ENCODE results near the gene CREB3. TPM values are rescaled to one million over a fixed set of nuclear protein-coding genes. Genes with fewer than 3 reads are reported as not detected.

The CREB3 gene, protein sequence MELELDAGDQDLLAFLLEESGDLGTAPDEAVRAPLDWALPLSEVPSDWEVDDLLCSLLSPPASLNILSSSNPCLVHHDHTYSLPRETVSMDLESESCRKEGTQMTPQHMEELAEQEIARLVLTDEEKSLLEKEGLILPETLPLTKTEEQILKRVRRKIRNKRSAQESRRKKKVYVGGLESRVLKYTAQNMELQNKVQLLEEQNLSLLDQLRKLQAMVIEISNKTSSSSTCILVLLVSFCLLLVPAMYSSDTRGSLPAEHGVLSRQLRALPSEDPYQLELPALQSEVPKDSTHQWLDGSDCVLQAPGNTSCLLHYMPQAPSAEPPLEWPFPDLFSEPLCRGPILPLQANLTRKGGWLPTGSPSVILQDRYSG
- total RNA-seq: 25.0 TPM
- long read RNA-seq, transcript CREB3-201 (9 exons, 1,832 nt): major isoform, 56 of 61 reads
- long read RNA-seq, partial matches to known transcripts: 3 of 61 reads
- long read RNA-seq, other reads (novel, unspliced or antisense): 1 of 61 reads

DNA sequence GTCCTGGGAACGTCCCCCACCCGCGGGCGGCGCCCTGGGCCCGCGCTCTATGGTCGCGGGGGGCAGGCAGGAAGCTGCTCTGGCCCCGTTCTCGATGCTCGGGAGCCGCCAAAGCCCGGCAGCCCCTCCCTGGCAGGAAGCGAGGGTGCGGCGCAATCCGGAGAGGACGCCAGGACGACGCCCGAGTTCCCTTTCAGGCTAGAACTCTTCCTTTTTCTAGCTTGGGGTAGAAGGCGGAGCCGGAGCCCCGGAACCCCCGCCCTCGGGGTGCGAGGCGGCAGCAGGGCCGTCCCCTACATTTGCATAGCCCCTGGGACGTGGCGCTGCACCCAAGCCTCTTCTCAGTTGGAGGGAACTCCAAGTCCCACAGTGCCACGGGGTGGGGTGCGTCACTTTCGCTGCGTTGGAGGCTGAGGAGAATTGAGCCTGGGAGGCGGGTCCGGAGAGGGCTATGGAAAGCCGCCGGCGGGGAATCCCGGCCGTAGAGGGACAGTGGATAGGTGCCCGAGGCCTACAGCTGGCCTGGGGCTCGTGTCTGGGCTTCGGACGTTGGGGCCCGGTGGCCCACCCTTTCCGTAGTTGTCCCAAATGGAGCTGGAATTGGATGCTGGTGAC lies at the start of gene CREB3, which contains the start of gene TLN1:
Gene CREB3 (plus strand): TSS at position 482 of the 615 bp plus-strand sequence. CDS start 107 bp downstream, at position 589.
Gene TLN1 (minus strand): TSS at position 11 of the 615 bp plus-strand sequence. CDS start 6,501 bp downstream, outside the sequence.
- DNase-seq (ENCODE audit: low spot score): peak; percentile 100
- intact Hi-C loops (cut with DNase I): loop anchor here (1.0 to 5.0 kb wide), 4 partner anchors 17 to 130 kb away; partner anchors contain the start of genes GBA2, RGP1 and SPAG8

DNA sequence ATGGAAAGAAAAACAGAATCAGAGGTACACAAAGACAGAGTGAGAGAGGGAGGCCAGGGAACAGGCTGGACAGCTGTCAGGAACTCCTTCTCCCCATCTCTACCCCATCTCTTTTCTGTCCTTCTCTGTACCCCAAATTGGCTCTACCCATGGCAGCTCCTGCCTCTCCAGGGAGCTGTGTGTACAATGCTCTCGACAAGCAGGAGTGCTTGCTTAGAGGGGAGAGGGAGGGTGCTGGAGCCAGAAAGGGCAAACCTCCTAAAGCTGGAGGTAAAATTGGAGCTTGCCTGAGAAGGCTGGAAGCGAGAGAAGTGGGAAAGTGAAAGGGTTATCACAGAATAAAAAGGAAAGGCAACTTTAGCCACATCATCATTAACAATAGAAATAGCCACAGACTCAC lies 49.1 kb upstream of the CREB3 start:
- intact Hi-C loops (cut with DNase I): no loop called here
- DNase-seq (ENCODE audit: low spot score): no peak

DNA sequence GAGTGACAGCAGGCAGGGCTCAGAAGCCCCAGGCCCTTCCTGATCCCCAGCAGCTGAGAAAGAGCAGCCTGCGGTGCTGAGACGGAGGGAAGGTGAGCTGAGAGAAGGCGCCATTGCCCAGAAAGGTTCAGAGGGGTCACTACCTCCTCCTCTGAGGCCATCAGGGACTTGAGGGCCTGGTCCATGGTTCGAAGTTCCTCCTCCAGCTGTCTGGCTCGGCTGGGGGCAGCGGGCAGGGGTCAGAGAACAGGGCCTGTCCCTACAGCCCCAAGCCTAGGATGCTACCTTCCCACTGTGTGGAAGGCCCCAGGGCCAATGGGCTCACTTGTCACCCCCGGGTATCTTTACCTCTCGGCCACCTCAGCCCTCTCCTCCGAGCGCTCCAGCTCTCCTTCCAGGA lies 47.5 kb upstream of the CREB3 start:
- no peak for DNase-seq (ENCODE audit: low spot score)
- intact Hi-C loops (cut with DNase I): no loop called here

DNA sequence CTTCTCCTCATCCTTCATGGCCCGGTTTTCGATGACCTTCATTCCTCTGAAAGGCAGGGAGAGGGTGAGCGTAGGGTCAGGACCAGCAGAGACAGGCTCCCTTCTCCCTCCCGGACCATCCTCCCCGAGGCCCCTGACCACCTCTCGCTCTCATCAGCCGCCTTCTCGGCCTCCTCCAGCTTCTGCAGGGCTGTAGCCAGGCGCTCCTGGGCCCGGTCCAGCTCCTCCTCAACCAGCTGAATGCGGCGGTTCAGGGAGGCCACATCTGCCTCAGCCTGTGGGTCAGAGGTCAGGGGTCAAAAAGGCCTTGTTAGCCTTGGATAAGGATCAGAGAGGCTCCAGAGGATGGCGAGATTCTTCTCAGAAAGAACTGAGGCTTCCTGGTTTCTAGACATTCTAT lies 47.0 kb upstream of the CREB3 start:
- DNase-seq (ENCODE audit: low spot score): no peak
- intact Hi-C loops (cut with DNase I): no loop called here

DNA sequence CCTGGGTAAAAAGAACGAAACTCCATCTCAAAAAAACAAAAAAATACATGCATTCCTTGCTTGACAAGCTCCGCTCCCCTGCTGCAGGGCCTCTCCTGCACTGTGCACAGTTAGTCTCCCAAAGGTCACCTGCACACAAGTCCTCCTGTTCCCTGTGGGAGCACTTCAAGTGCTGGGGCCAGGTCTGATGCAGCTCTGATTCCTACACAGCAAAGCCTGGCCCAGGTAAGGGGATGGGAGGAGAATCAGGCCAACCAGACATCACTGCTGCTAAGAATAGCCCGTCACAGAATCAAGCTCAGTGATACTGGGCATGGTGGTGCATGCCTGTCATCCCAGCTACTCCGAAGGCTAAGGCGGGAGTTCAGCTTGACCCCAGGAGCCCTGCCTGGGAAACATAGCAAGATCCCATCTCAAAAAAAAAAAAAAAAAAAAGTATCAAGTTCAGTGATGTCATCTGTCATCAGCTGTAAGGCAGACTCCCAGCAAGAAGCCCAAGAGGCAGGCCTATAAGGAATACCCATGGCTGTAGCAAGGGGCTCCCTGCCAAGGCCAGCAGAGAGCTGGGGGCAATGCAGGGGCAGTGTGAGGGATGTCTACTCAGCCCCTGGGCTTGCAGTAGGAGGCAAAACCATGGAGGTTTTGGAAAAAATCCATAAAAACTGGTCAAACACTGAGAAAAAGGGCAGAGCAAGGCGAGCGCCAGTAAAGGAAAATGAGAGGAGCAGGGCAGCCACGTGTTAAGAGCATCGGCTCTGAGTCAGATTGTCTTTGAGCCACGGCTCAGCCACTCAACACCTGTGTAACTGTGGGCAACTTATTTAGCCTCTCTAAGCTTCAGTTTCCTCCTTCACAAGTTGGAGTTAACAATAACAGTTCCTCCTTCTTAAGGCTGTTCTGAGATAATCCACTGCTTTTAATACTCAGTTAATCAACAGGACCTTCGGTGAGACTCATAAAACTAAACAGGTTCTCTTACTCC lies 46.0 kb upstream of the CREB3 start:
- intact Hi-C loops (cut with DNase I): no loop called here
- no peak for DNase-seq (ENCODE audit: low spot score)

DNA sequence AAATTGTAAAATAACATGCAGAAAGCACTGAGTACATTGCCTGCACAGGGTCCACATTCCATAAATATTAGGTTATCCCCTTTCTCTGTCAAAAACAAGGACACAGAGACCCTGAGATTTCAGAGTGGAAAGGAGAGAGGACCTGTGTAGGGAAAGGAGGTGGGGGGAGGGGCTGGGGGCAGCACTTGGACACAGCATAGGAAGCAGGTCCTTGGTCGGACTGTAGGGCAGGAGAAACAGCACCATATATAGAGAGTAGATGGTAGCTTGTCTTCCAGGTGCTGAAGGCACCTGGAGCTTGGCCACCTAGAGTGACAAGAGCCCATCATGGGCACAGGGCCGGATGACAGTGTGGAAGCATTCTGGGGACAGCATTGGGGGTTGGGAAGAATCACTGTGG lies 45.2 kb upstream of the CREB3 start:
- intact Hi-C loops (cut with DNase I): no loop called here
- no peak for DNase-seq (ENCODE audit: low spot score)

DNA sequence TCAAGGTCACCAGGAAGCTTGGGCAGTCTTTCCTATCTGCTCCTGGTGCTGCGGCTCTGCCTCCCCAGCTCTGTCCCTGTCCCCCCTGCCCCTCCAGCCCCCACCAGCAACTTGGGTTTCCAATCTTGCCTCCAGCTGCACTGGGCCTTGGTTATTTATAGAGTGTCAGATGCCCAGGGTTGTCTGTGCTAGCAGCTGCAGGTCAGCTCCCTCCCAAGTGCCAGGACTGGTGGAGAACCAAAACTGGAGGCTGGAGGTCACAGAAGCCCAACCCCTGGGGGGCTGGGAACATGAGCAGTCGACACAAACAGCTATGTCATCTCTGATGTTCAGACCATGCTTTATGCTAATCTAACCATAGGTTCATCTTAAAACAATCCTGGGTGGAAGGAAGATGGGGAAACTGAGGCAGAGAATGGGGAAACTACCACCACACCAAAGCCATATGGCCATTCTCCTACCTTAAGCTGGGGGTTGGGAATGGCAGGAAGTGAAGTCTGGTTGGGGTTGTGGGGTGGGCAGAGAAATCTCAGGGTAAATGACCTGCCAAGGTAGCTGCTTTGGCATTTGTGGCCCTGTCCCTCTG lies 44.4 kb upstream of the CREB3 start:
- no peak for DNase-seq (ENCODE audit: low spot score)
- intact Hi-C loops (cut with DNase I): no loop called here

DNA sequence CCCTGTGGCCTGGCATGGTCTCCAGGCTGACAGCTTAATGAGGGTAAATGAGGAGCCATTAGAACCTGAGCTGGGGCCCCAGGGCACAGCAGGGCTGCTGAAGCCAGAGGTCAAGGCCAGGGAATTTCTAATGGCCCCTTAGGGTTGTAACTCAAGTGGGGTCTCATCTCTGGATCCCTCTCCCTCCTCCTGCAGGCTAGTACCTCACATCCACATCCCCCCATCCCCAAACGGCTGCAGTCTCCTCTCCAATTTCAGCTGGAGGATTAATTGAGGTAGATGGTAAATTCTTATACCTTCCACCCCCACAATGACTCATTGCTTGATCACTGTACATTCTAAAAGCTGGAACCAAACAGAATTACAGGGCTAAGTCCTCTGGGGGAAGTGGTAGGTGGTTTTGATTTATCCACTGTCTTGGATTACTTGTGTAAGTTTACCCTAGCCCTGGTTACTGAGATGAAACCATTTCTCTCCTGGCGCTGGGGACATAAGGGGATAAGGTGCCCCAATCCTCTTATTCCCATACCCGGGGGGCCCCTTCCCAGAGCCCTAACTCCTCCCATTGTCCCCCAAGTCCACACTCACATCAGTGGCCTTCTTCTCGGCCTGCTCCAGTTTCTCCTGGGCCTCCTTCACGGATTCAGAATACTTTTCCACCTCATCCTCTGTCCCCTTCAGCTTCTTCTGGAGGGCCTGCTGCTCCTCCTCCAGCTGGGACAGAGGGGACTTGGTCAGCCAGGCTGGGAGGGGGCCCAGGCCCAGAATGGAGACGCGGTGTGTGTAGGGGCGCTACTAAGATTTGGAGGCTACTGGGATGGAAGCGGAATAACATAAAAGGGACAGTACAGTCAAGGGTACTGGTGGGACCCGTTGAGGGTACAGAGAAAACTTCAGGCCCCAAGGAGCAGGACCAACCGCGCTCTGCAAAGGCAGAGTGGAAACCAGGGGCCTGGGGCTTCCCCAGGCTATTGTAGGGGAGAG lies 43.6 kb upstream of the CREB3 start:
- DNase-seq (ENCODE audit: low spot score): no peak
- intact Hi-C loops (cut with DNase I): no loop called here

DNA sequence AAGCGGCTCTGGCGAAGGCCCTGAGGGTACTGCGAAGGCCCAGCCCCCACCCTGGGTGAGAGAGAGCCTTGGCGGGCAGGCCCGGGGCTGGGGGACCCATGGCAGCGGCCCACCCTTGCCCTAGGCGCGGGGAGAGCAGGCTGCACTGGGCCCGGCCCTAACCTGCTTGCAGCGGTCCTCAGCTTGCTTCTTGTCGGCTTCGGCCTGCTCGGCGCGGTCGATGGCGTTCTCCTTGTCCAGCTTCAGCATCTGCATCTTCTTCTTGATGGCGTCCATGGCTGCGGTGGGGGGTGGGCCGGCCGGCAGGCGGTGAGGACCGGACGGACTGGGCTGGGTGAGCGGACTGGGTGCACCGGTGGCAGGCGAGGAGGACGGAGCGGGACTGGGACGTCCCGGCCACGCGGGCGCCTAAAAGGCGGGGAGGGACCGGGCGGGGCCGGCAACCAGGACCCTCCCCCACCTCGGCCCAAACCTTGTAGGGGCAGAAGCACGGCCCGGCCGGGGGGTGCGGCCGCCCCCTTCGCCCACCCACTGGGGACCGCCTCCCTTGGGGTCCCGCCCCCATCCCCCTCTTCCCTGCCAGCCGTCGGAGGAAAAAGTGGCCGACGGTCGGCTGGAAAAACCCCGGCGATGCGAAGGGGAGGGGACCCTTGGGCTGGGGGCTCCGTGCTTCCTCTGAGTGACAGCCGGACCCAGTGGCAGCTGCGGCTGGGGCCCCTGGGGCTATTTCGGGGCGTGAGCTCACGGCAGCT lies 42.7 kb upstream of the CREB3 start, which contains the start of gene TPM2:
Gene TPM2 (minus strand): TSS at position 384 of the 752 bp plus-strand sequence. CDS start 108 bp downstream, at position 276.
- peak; percentile 89 for DNase-seq (ENCODE audit: low spot score)
- intact Hi-C loops (cut with DNase I): loop anchor here (1.0 to 2.0 kb wide), 3 partner anchors 31 to 85 kb away; partner anchors contain the start of genes CCDC107, CREB3, RMRP and TLN1

DNA sequence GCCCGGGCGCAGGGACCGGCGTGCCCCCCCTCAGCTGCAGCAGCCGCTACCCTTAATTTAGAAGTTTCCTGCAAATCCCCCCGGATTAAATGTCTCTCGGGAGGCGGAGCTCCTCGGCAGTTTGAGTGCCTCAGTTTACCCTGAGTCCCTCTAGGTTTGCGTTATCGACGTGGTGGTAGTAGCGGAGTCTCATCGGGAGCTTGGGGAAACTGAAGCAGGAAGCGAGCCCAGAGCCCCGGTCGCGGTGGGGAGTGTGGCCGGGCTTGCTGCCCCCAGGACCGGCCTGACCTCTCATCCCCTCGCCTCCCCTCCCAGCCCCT lies 42.2 kb upstream of the CREB3 start:
- intact Hi-C loops (cut with DNase I): loop anchor here (1.0 to 2.0 kb wide), 3 partner anchors 31 to 86 kb away; partner anchors contain the start of genes CCDC107, CREB3, RMRP and TLN1
- no peak for DNase-seq (ENCODE audit: low spot score)

DNA sequence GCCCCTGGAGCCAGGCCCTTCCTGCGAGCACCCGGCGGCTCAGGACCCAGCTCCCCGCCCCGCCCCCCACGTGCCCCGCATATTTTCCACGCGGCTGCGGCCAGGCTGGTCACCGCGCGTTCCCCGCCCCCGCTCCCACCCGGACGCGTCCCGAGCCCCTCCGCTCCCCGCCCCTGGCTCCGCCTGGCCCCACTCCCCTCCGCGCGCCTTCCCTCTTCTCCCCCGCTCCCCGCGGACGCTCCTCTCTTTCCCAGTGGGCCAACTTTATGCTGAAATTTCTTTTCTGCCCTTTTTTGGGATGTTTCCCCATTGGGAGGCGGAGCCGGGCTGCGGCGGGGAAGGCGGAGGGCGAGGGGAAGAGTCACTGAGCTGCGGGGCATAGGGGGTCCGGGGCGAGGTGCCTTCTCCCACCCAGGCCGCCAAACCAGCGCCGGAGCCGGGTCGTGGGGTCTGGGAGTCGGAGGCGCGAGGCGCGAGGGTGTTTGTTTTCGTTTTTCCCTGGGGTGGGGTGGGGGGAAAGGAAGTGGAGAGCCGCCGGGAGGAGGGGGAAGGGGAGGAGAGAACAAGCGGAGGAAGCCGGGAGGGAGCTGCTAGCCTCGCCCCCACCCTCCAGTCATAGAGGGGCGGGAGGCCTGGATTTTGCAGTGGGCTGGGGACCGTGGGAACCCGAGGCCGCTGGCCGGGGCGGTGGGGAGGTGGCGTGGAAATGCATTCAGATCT lies 41.7 kb upstream of the CREB3 start:
- peak; percentile 88 for DNase-seq (ENCODE audit: low spot score)

DNA sequence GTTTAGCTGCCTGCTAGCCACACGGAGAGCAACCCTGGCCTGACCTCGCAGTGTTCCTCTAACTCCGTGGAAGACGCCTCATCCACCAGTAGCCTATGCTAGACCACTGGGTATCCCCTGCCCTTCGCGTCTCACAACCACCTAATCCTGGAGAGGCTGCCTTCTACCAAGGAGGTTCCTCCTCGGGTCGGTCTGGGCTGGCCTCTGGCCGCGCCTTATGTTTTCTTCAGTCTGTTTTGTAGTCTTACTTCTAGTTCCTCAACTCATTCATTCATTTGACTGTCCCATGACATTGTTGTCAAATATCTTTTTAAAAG lies 41.2 kb upstream of the CREB3 start:
- intact Hi-C loops (cut with DNase I): loop anchor here (2.0 kb wide), 1 partner anchor 32 kb away; the partner anchor contains the start of genes CCDC107 and RMRP

More for the DNA sequence above, 41.7 kb upstream of the CREB3 start:
- intact Hi-C loops (cut with DNase I): loop anchor here (1.0 to 2.0 kb wide), 3 partner anchors 32 to 86 kb away; partner anchors contain the start of genes CCDC107, CREB3, RMRP and TLN1

DNA sequence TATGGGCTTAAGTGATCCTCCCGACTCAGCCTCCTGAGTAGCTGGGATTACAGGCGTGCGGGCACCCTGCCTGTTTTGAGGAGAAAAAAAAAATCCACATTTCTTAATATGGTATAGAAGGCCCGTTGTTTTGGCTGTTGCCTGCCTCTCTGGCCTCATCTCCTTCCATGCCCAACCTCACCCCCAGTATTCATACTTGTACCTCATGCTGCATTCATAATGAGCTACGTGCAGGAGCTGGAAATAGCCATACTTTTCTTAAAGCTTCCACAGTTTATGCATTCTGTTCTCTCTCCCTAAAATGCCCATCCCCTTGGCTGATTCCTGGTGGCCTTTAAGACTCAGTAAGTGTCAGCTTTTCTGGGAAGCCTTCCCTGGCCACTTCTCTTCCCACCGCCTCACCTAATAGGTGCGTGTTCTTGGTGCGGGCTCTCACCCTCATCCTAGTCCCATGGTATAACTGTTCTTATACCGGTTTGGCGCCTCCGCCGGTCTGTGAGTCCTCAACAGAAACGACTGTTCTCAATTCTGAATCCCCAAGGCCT lies 40.6 kb upstream of the CREB3 start:
- no peak for DNase-seq (ENCODE audit: low spot score)
- intact Hi-C loops (cut with DNase I): loop anchor here (2.0 kb wide), 1 partner anchor 33 kb away; the partner anchor contains the start of genes CCDC107 and RMRP

More for the DNA sequence above, 41.2 kb upstream of the CREB3 start:
- DNase-seq (ENCODE audit: low spot score): no peak

DNA sequence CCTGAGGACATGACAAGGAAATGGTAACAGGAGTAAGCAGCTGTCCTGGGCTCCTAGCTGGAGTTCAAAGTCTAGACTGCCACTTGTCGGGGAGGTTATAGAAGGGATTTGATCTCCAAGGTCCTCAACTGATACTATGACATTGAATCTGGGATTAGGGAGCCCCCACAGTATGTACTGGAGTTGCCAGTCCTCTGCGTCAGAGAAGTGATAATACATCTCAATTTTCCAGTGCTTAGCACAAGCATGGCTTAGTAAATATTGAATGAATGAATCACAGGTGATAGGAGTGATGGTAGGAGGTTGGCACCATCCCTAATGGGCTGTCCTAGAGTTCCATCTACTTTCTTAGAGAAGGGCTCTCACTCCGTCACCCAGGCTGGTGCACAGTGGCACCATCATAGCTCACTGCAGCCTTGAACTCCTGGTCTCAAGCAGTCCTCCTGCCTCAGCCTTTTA lies 36.5 kb upstream of the CREB3 start:
- no peak for DNase-seq (ENCODE audit: low spot score)
- intact Hi-C loops (cut with DNase I): no loop called here

DNA sequence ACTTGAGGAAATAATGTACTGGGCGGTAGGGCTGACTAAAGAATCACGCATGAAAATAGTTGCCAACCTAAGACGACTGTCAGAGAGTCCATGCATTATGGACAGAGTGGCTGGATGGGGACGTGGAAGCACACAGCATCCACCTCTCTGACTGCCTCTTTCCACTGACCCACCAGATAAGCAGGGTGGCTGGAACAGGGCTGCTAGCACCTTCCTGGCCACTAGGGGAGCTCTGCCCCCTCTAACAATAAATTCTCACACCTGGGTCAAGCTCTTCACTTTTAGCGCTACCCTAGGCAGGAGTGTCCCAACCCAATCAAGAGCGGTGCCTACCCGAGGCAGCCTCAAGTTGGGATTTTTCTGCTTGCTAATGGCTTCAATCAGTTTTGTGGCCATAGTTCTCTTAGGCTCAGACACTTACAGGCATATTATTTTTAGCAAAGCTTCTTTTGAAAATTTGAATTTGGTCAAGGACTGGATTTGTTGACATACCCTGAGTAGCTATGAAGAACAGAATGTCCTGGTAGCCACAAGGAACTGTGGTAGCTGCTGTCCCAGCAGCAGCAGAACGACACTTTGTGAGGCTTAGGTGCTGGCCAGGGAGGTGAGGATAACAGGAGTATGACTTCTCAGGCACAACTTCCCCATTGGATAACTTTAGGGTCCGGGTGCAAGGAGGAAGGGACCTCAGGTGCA lies 35.8 kb upstream of the CREB3 start:
- DNase-seq (ENCODE audit: low spot score): no peak
- intact Hi-C loops (cut with DNase I): no loop called here

Measured in cardiac septum (tissue), 1 donor.